PC-3 (cell line): ENCODE data around the gene TPX2.

Experiments used
- CTCF ChIP-seq: fragments of 300-600 bp; sonication (generic); conservative IDR thresholded peaks from 2 replicates; pipeline ENCODE4 v1.5.1; 2017; ENCODE audit warnings: antibody characterized with exemption, low read depth, mild to moderate bottlenecking, low read length
- EZH2 ChIP-seq: fragments of 300-600 bp; sonication (generic); IDR thresholded peaks from one replicate; pipeline ENCODE4 v1.6.1; 2017; ENCODE audit warnings: antibody characterized with exemption, mild to moderate bottlenecking, low read length; ENCODE audit not compliant: unreplicated experiment
- EZH2phosphoT487 ChIP-seq: fragments of 300-600 bp; sonication (generic); IDR thresholded peaks from 2 replicates; pipeline ENCODE4 v1.6.1; 2018; ENCODE audit warnings: mild to moderate bottlenecking, antibody characterized with exemption, low read length, borderline replicate concordance

- TF ChIP-seq CTCF: no peak
- TF ChIP-seq EZH2phosphoT487: no peak
- no peak for TF ChIP-seq EZH2
These were observed 18.3 kb upstream of the TPX2 start for GRCh38 chr20:31720486-31721407.
